Ectodermal cell (in vitro differentiated cells): ENCODE measurements around the gene CYP2W1.

Experiments used
- H3K27ac ChIP-seq: 2 replicates; pipeline ENCODE4 v1.7.0; 2013; ENCODE audit warnings: mild to moderate bottlenecking, low read depth, low read length; ENCODE audit not compliant: insufficient read depth, poor library complexity, severe bottlenecking
- H3K27me3 ChIP-seq: 2 replicates; pipeline ENCODE4 v1.7.0; 2013; ENCODE audit warnings: mild to moderate bottlenecking, low read length; ENCODE audit not compliant: insufficient read depth, control insufficient read depth, poor library complexity, severe bottlenecking
- H3K36me3 ChIP-seq: one replicate; pipeline ENCODE4 v1.7.0; 2013; ENCODE audit warnings: low read length; ENCODE audit not compliant: control insufficient read depth, insufficient read depth
- H3K4me1 ChIP-seq: one replicate; pipeline ENCODE4 v1.7.0; 2013; ENCODE audit warnings: low read length; ENCODE audit not compliant: control insufficient read depth, insufficient read depth
- H3K4me3 ChIP-seq: 2 replicates; pipeline ENCODE4 v1.7.0; 2013; ENCODE audit warnings: low read depth, low read length, control low read depth; ENCODE audit not compliant: insufficient read depth
- H3K9me3 ChIP-seq: 2 replicates; pipeline ENCODE4 v1.7.0; 2013; ENCODE audit warnings: mild to moderate bottlenecking, low read length, moderate library complexity; ENCODE audit not compliant: control insufficient read depth
- WGBS, 2 experiments: methylation state at CpG; one replicate each; pipeline ENCODE4 v1.1.7; 2013; ENCODE audit warnings: missing lambda C conversion rate in 2 of 2; 5-methylcytosine and 5-hydroxymethylcytosine counted together

The CYP2W1 gene

DNA sequence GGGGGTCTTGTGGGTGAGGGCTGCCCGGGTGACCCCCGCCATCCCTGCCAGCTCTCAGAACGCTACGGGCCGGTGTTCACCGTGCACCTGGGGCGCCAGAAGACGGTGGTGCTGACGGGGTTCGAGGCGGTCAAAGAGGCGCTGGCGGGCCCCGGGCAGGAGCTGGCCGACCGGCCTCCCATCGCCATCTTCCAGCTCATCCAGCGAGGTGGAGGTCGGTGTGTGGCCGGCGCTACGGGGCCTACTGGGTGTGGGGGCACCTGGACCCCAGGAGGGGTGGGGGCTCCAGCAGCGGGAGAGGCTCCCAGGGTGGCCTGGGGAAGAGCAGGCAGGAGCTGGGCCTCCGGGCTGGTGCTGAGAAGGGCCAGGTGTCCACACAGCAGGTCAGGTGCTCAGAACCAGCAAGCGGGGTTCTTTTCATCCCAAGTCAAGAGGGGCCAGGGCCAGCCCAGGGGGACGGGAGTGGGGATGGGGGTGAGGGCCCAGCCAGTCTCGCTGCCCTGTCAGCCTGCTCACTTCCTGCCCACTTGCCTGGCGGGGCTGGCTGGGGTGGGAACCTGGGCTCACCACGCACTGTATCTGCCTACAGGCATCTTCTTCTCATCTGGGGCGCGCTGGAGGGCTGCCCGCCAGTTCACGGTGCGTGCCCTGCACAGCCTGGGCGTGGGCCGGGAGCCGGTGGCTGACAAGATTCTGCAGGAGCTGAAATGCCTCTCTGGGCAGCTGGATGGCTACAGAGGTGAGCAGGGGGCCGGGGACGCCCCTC, 1.6 kb downstream of the CYP2W1 start:
- Histone ChIP-seq H3K27me3 (no peaks in the 10 kb centered on the region), H3K4me1 (peaks cover 15% of the 10 kb centered on the region)
- 94% methylated on average over 39 of the region's 39 CpGs for WGBS, 2 experiments

DNA sequence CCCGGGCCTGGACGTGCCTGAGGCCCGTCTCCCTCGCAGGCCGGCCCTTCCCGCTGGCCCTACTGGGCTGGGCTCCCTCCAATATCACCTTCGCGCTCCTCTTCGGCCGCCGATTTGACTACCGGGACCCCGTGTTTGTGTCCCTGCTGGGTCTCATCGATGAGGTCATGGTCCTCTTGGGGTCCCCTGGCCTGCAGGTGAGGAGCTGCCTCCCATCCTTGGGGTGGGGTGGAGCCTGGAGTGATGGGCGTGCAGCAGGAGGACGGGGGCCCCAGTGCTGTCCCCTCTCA, 2.1 kb downstream of the CYP2W1 start:
- Histone ChIP-seq H3K4me3 (no peak overlapping the region), H3K27ac (no peak overlapping the region), H3K27me3 (no peaks in the 10 kb centered on the region), H3K4me1 (peaks cover 15% of the 10 kb centered on the region), H3K36me3 (no peaks in the 10 kb centered on the region), H3K9me3 (no peaks in the 10 kb centered on the region)
- WGBS, 2 experiments, result 91 to 93% methylated on average over 16 of the region's 16 CpGs

More for the DNA sequence above, 1.6 kb downstream of the CYP2W1 start:
- H3K27ac ChIP-seq, result no peak overlapping the region
- no peaks in the 10 kb centered on the region for H3K36me3 ChIP-seq
- no peak overlapping the region for H3K4me3 ChIP-seq
- no peaks in the 10 kb centered on the region for H3K9me3 ChIP-seq

DNA sequence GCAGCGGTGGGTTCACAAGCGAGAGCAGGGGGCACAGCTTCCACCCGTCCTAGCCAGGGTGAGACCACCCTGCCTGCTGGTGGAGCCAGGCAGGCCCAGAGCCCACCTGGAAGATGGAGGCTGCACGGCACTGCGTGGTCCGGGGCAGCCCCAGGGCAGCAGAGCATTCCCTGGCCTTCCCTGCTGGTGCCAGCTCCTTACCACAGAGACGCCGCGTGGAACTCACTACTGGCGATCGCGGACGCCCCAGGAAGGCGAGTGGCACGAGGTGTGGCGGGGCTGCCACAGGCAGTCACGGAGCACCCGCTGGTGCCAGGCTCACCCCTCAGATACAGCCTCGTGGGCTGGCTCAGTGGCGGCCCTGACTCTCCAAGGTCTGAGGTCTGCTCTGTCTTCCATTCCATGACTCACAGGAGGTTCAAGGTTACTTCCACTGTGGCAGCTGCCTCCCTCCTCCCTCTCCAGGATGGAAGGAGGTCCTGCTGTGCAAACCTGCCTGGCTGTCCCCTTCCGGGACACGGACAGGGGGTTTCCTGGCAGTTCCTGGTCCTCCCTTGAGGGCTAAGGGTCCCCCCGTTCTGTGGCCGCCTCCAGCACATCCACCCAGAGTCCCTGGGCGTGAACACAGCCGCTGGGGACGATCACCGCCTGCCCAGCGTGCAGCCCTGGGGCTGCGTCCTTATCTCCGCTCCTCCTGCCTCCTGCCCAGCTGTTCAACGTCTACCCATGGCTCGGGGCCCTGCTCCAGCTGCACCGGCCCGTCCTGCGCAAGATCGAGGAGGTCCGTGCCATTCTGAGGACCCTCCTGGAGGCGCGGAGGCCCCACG, 3.1 kb downstream of the CYP2W1 start:
- no peaks in the 10 kb centered on the region for H3K27me3 ChIP-seq
- H3K4me3 ChIP-seq, result no peak overlapping the region
- H3K27ac ChIP-seq, result no peak overlapping the region
- WGBS, 2 experiments, result 89 to 92% methylated on average over 41 of the region's 41 CpGs
- no peaks in the 10 kb centered on the region for H3K36me3 ChIP-seq
- peaks cover 15% of the 10 kb centered on the region for H3K4me1 ChIP-seq
- H3K9me3 ChIP-seq, result no peaks in the 10 kb centered on the region

DNA sequence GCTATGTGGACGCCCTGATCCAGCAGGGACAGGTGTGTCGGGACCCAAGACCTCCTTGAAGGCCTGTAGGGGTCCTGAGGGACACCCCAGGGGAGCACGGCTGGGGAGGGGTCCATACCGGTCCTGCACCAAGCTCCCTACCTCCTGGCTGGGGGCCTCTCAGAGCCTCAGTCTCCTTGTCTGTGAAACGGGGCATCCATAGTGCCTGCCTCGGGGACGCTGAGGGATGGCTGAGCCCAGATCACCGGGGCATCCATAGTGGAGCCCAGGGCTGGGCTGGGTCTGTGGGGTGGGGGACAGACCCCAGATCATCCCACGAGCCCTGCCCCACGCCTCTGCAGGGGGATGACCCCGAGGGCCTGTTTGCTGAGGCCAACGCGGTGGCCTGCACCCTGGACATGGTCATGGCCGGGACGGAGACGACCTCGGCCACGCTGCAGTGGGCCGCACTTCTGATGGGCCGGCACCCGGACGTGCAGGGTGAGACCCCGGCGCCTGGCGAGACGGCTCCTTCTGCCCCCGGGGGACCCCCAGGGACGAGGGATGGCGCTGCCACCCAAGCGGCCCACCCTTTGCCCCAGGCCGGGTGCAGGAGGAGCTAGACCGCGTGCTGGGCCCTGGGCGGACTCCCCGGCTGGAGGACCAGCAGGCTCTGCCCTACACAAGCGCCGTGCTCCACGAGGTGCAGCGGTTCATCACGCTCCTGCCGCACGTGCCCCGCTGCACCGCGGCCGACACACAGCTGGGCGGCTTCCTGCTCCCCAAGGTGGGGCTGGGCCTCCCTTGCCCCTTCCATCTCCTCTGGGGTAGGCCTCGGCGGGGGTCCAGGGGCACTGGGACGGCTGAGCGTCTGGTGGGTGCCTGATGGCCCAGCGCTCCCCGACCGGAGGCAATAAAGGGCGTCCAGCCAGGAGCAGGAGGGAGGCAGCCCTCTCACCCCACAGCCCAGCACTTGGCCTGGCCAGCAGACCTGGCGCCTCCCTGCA, 4.1 kb downstream of the CYP2W1 start:
- peaks cover 15% of the 10 kb centered on the region for H3K4me1 ChIP-seq
- no peak overlapping the region for H3K4me3 ChIP-seq
- H3K27me3 ChIP-seq, result no peaks in the 10 kb centered on the region
- no peaks in the 10 kb centered on the region for H3K9me3 ChIP-seq
- H3K27ac ChIP-seq, result no peak overlapping the region
- no peaks in the 10 kb centered on the region for H3K36me3 ChIP-seq
- 94 to 95% methylated on average over 56 of the region's 56 CpGs for WGBS, 2 experiments

DNA sequence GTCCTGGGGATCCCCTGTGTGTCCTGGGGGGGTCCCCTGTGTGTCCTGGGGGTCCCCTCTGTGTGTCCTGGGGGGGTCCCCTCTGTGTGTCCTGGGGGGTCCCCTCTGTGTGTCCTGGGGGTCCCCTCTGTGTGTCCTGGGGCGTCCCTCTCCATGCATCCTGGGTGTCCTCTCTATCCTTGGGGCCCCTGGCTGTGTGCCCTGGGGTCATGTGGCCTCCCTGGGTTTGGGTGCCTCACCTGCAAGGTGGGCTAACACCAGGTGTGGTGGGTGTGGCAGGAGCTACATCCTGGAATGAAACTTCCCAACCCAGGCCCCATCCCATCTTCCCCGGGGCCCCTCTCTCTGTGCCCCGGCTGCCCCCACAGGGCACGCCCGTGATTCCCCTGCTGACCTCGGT, 4.9 kb downstream of the CYP2W1 start:
- H3K36me3 ChIP-seq, result no peaks in the 10 kb centered on the region
- no peak overlapping the region for H3K4me3 ChIP-seq
- H3K9me3 ChIP-seq, result no peaks in the 10 kb centered on the region
- H3K27ac ChIP-seq, result no peak overlapping the region
- peaks cover 18% of the 10 kb centered on the region for H3K4me1 ChIP-seq
- WGBS, 2 experiments, result 91% methylated on average over 6 of the region's 6 CpGs
- H3K27me3 ChIP-seq, result no peaks in the 10 kb centered on the region

DNA sequence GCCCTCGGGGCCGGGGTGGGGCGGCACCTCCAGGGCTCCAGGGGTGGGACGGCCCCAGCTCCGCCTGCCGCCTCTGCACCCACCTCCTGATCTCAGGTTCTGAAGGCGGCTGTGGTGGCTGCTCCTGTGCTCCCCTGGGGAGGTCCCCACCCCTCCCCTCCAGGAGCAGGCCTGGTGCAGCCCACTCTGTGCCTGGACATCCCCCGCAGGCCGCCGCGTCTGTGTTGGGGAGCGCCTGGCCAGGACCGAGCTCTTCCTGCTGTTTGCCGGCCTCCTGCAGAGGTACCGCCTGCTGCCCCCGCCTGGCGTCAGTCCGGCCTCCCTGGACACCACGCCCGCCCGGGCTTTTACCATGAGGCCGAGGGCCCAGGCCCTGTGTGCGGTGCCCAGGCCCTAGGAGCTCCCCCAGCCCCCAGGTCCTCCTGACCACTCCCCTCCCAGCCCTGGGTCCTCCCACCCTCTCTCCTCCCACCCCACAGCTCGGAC, 5.5 kb downstream of the CYP2W1 start:
- 61 to 64% methylated on average over 24 of the region's 24 CpGs for WGBS, 2 experiments
- no peak overlapping the region for H3K27ac ChIP-seq
- H3K4me1 ChIP-seq, result peaks cover 22% of the 10 kb centered on the region

DNA sequence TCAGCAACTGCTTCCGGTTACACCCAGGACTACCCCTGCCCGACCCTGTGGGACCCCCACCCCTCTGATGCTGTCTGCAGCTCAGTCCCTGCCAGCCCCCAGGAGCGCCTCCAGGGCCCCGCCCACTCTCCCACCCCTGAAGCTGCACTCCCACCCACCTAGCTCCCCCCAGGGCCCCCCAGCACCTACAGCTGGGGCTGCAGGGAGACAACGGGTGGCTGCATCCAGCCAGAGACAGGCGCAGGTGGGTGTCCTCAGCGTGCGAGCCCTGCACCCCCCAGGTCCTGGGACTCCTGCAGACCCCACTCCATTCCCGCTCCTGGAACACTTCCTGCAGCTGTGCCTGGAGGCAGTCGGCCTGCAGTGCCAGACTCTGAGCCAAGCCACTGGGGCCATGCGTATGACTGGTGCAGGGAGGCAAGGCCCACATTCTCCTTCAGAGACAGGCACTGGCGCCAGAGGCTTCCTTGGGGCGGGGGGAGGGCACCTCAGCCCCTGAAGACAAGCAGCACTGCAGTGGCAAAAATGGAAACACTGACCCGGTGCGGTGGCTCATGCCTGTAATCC, 6.1 kb downstream of the CYP2W1 start:
- H3K27me3 ChIP-seq, result no peaks in the 10 kb centered on the region
- no peaks in the 10 kb centered on the region for H3K36me3 ChIP-seq
- WGBS, 2 experiments, result 82 to 86% methylated on average over 15 of the region's 15 CpGs
- H3K27ac ChIP-seq, result no peak overlapping the region
- H3K4me1 ChIP-seq, result peaks cover 26% of the 10 kb centered on the region
- H3K9me3 ChIP-seq, result no peaks in the 10 kb centered on the region
- no peak overlapping the region for H3K4me3 ChIP-seq

More for the DNA sequence above, 5.5 kb downstream of the CYP2W1 start:
- Histone ChIP-seq H3K36me3 (no peaks in the 10 kb centered on the region), H3K9me3 (no peaks in the 10 kb centered on the region), H3K27me3 (no peaks in the 10 kb centered on the region), H3K4me3 (no peak overlapping the region)

DNA sequence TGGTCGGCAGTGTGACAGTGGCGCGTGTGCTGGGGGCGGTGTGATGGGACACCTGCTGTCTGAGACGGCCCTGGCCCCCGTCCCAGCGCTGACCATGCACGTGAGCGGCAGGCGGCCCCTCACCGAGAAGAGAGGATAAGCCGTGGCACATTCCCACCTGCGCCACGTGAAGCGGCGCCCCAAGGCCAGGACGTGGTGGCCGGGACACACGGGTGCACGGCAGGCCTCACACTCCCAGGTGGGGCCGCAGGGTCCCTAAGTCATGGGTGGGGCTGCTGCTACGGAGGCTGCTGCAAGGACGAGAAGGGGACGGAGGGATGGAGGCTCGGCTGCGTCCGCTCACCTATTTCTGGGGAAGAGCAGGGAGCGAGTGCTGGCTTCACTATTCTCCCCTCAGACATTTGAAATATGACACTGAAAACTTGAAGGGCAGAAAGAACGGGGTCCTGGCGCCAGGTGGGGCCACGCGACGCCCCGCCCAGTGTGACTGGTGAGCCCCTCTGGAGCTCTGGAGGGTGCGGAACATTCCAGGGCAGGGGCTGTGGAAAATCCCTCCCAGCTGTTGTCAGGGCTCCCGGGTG, 7.5 kb downstream of the CYP2W1 start:
- H3K27me3 ChIP-seq, result no peaks in the 10 kb centered on the region
- H3K9me3 ChIP-seq, result no peaks in the 10 kb centered on the region
- H3K4me3 ChIP-seq, result no peak overlapping the region
- H3K4me1 ChIP-seq, result peaks cover 26% of the 10 kb centered on the region
- H3K36me3 ChIP-seq, result no peaks in the 10 kb centered on the region
- 93 to 95% methylated on average over 36 of the region's 36 CpGs for WGBS, 2 experiments
- H3K27ac ChIP-seq, result no peak overlapping the region

DNA sequence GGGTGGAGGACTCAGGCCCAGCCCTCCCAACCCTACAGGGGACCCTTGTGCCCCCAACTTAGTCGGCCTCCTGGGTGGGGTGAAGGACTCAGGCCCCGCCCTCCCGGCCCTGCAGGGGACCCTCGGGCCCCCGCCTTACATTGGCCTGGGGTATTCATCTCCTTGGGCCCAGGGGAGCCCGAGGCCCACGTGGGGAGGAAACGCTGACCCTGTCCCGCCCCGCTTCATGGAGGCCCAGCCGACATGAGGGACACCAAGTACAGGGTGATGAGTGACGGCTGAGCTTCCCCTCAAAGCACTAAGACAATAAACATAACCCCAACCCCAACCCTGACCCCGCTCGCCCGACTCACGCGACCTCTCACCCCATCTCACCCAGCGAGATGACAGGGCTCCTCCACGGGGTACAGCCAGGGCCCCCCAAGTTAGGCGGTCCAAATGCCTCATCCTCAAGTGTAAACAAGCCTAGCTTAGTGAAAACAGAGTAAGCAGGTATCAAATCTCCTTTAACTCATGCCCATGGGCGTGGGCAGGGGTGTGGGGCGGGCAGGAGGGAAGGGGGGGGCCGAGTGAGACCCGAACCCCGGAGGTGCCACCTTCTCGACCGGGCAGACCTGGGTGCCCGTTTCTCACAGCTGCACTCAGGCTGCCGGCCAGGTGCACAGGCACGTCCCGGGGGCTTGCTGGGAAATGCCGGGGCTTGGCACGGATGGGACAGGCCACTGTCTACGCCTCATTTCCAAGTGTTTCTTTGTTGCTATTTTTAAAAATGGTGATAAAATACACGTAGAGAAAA, 8.2 kb downstream of the CYP2W1 start:
- H3K4me3 ChIP-seq, result no peak overlapping the region
- no peaks in the 10 kb centered on the region for H3K9me3 ChIP-seq
- H3K27ac ChIP-seq, result no peak overlapping the region
- H3K27me3 ChIP-seq, result no peaks in the 10 kb centered on the region
- H3K4me1 ChIP-seq, result peaks cover 26% of the 10 kb centered on the region
- WGBS, 2 experiments, result 92 to 93% methylated on average over 35 of the region's 35 CpGs
- H3K36me3 ChIP-seq, result no peaks in the 10 kb centered on the region
